GM21515 (cell line): ENCODE results near the gene CALCB.

Experiments
- ATAC-seq: cut with Tn5 transposase; IDR thresholded peaks from one replicate; pipeline ENCODE4 v1.9.1; 2021; ENCODE audit not compliant: unreplicated experiment

Gene CALCB

GRCh38 chr11:15074206-15075161 is 1.1 kb downstream of the CALCB start:
- peak; percentile 94 for ATAC-seq

GRCh38 chr11:15075162-15075526 is 1.8 kb downstream of the CALCB start:
- no peak for ATAC-seq

GRCh38 chr11:15091175-15091574 is 17.8 kb downstream of the CALCB start:
- no peak for ATAC-seq

- ATAC-seq, result no peak
These were observed 18.2 kb downstream of the CALCB start for GRCh38 chr11:15091625-15092024.

- ATAC-seq, result peak; percentile 66
These were observed 20.0 kb downstream of the CALCB start for GRCh38 chr11:15093432-15093831.

- no peak for ATAC-seq
These were observed 22.4 kb downstream of the CALCB start for GRCh38 chr11:15095736-15096228.

GRCh38 chr11:15097411-15097810 is 24.0 kb downstream of the CALCB start:
- ATAC-seq, result no peak

GRCh38 chr11:15099267-15099666 is 25.9 kb downstream of the CALCB start:
- no peak for ATAC-seq

- ATAC-seq, result peak; percentile 87
These were observed 27.8 kb downstream of the CALCB start for GRCh38 chr11:15101072-15101709.

GRCh38 chr11:15104166-15104565 is 30.8 kb downstream of the CALCB start:
- ATAC-seq, result no peak

- ATAC-seq, result no peak
These were observed 33.0 kb downstream of the CALCB start for GRCh38 chr11:15106201-15106965.

GRCh38 chr11:15107730-15108515 is 34.5 kb downstream of the CALCB start:
- peak; percentile 61 for ATAC-seq

- no peak for ATAC-seq
These were observed 35.3 kb downstream of the CALCB start for GRCh38 chr11:15108592-15109130.

GRCh38 chr11:15109602-15110001 is 36.2 kb downstream of the CALCB start:
- ATAC-seq, result no peak

- no peak for ATAC-seq
These were observed 37.8 kb downstream of the CALCB start for GRCh38 chr11:15111215-15111614.

- ATAC-seq, result no peak
These were observed 38.7 kb downstream of the CALCB start for GRCh38 chr11:15112131-15112541.

- peak; percentile 95 for ATAC-seq
These were observed 40.0 kb downstream of the CALCB start for GRCh38 chr11:15113381-15113780.

- no peak for ATAC-seq
These were observed 41.4 kb downstream of the CALCB start, which contains the start of gene INSC for GRCh38 chr11:15114501-15115475. Gene INSC, plus strand, starts transcription at chr11:15114923. Its CDS starts 34,252 bp downstream, at chr11:15149175.

- no peak for ATAC-seq
These were observed 42.3 kb downstream of the CALCB start for GRCh38 chr11:15115686-15116085.
